ENCODE measurements around the gene AGPAT3.

DNA sequence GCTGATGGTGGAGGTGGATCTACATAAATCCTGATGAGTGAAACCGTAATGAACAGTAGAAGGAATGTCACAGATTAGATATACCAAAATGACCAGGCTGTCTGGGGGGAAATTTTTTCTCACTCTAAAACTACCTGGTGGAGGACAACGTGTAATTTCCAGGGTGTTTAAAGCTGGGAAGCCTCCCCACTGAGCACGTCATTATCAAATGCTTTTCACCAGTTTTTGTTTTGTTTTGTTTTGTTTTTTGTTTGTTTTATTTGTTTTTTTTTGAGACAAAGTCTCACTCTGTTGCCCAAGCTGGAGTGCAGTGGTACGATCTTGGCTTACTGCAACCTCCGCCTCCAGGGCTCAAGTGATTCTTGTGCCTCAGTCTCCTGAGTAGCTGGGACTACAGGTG lies 11.6 kb downstream of the AGPAT3 start:
- TF ChIP-seq POLR2A (IDR thresholded peaks at IDR 0.05): no peak
- TF ChIP-seq, protein P1, sequence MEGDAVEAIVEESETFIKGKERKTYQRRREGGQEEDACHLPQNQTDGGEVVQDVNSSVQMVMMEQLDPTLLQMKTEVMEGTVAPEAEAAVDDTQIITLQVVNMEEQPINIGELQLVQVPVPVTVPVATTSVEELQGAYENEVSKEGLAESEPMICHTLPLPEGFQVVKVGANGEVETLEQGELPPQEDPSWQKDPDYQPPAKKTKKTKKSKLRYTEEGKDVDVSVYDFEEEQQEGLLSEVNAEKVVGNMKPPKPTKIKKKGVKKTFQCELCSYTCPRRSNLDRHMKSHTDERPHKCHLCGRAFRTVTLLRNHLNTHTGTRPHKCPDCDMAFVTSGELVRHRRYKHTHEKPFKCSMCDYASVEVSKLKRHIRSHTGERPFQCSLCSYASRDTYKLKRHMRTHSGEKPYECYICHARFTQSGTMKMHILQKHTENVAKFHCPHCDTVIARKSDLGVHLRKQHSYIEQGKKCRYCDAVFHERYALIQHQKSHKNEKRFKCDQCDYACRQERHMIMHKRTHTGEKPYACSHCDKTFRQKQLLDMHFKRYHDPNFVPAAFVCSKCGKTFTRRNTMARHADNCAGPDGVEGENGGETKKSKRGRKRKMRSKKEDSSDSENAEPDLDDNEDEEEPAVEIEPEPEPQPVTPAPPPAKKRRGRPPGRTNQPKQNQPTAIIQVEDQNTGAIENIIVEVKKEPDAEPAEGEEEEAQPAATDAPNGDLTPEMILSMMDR (IDR thresholded peaks at IDR 0.05): no peak

Data from right lobe of liver (tissue), 4 donors.